MV-4-11 (cell line): ENCODE data around the gene MYRIP.
A peak's percentile ranks its signal among the peaks of the same experiment; 100 is the strongest.

Experiments
- DNase-seq: peaks from one replicate; lab custom pipeline; 2025; lab: John Stamatoyannopoulos, UW

Gene MYRIP

GRCh38 chr3:40287248-40287647 lies 477.8 kb downstream of the MYRIP start:
- no peak for DNase-seq

GRCh38 chr3:40290396-40290795 lies 481.0 kb downstream of the MYRIP start:
- no peak for DNase-seq

- no peak for DNase-seq
These were observed 482.1 kb downstream of the MYRIP start for GRCh38 chr3:40291471-40291870.

GRCh38 chr3:40292637-40293349 lies 483.4 kb downstream of the MYRIP start:
- no peak for DNase-seq

- no peak for DNase-seq
These were observed 485.0 kb downstream of the MYRIP start for GRCh38 chr3:40294434-40294833.

GRCh38 chr3:40298075-40298474 lies 488.7 kb downstream of the MYRIP start:
- no peak for DNase-seq

GRCh38 chr3:40299130-40299720 lies 489.8 kb downstream of the MYRIP start:
- DNase-seq, result no peak

GRCh38 chr3:40299721-40300335 lies 490.4 kb downstream of the MYRIP start:
- DNase-seq, result peak; percentile 99

GRCh38 chr3:40302784-40303183 lies 493.4 kb downstream of the MYRIP start:
- DNase-seq, result peak; percentile 40

GRCh38 chr3:40304352-40304751 lies 494.9 kb downstream of the MYRIP start:
- DNase-seq, result peak; percentile 27

- DNase-seq, result no peak
These were observed 496.9 kb downstream of the MYRIP start for GRCh38 chr3:40306336-40306735.

- peak; percentile 16 for DNase-seq
These were observed 497.8 kb downstream of the MYRIP start for GRCh38 chr3:40307176-40307575.

- DNase-seq, result no peak
These were observed 499.5 kb downstream of the MYRIP start for GRCh38 chr3:40308725-40309417.

GRCh38 chr3:40309418-40309924 lies 500.1 kb downstream of the MYRIP start, which contains the start of gene EIF1B:
EIF1B (plus strand) TSS chr3:40309707; CDS start chr3:40309942, 235 bp downstream.
- peak; percentile 97 for DNase-seq
